Measurements from ENCODE around the gene ACTL10. TPM values are rescaled to one million over a fixed set of nuclear protein-coding genes. Genes with fewer than 3 reads are reported as not detected.
A peak's percentile ranks its signal among the peaks of the same experiment; 100 is the strongest.
"Not testable (repeated sequence)": the region's sequence is repeated elsewhere in the genome, so short reads cannot be mapped to it uniquely, and the experiment has no call there.

ACTL10 gene
- total RNA-seq, 1 donor from 2014 or later: 2.3 TPM

DNA sequence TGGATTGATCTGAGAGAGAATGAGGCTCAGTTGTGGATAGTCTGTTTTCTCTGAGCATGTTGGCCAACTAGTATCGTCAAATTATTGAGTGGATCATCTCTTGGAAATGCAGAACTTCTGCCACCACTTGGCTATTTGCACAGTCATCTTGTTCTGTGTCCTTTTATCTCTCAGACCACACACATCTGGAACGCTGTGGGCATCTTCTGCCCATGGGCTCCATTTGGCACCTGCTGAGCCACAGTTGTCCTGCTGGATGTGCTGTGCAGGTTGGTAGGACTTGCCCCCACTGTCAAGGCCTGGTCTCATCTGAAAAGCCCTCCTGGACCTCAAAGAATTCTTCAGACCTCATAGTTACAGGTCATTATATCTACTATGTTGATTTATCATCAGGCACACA lies 21.3 kb upstream of the ACTL10 start:
- Mint-ChIP-seq H3K27me3 (ENCODE audit: low read depth) (no peaks in the 10 kb centered on the region), H3K4me1 (ENCODE audit: low read depth) (peaks cover 22% of the 10 kb centered on the region), H3K4me3 (ENCODE audit: unreplicated experiment) (no peak overlapping the region), H3K9me3 (ENCODE audit: low read depth) (no peaks in the 10 kb centered on the region), H3K36me3 (ENCODE audit: low read depth) (peaks cover 40% of the 10 kb centered on the region), H3K27ac (ENCODE audit: unreplicated experiment) (no peak overlapping the region)
- TF ChIP-seq, protein P1, sequence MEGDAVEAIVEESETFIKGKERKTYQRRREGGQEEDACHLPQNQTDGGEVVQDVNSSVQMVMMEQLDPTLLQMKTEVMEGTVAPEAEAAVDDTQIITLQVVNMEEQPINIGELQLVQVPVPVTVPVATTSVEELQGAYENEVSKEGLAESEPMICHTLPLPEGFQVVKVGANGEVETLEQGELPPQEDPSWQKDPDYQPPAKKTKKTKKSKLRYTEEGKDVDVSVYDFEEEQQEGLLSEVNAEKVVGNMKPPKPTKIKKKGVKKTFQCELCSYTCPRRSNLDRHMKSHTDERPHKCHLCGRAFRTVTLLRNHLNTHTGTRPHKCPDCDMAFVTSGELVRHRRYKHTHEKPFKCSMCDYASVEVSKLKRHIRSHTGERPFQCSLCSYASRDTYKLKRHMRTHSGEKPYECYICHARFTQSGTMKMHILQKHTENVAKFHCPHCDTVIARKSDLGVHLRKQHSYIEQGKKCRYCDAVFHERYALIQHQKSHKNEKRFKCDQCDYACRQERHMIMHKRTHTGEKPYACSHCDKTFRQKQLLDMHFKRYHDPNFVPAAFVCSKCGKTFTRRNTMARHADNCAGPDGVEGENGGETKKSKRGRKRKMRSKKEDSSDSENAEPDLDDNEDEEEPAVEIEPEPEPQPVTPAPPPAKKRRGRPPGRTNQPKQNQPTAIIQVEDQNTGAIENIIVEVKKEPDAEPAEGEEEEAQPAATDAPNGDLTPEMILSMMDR (IDR thresholded peaks at IDR 0.05): no peak
- DNase-seq (ENCODE audit: low spot score): no peak

DNA sequence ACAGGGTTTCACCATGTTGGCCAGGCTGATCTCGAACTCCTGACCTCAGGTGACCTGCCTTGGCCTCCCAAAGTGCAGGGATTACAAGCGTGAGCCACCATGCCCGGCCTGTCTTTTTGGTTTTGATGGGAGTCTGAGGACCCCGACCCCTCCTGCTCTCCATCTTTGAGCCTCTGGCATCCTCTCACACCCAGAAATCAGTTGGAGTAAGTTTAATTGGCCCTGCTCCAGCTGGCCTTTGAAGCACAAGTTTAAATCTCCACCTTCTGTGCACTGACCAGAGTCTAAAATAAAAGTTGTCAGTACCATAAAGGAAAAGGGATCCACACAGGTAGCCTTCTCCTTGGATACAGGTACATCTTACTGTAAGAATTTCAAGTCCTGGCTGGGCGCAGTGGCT lies 20.6 kb upstream of the ACTL10 start:
- Mint-ChIP-seq H3K4me3 (ENCODE audit: unreplicated experiment) (no peak overlapping the region), H3K4me1 (ENCODE audit: low read depth) (peaks cover 22% of the 10 kb centered on the region), H3K27ac (ENCODE audit: unreplicated experiment) (no peak overlapping the region), H3K9me3 (ENCODE audit: low read depth) (no peaks in the 10 kb centered on the region), H3K36me3 (ENCODE audit: low read depth) (peaks cover 33% of the 10 kb centered on the region), H3K27me3 (ENCODE audit: low read depth) (no peaks in the 10 kb centered on the region)
- no peak for DNase-seq (ENCODE audit: low spot score)
- TF ChIP-seq, protein P1 (IDR thresholded peaks at IDR 0.05): no peak

DNA sequence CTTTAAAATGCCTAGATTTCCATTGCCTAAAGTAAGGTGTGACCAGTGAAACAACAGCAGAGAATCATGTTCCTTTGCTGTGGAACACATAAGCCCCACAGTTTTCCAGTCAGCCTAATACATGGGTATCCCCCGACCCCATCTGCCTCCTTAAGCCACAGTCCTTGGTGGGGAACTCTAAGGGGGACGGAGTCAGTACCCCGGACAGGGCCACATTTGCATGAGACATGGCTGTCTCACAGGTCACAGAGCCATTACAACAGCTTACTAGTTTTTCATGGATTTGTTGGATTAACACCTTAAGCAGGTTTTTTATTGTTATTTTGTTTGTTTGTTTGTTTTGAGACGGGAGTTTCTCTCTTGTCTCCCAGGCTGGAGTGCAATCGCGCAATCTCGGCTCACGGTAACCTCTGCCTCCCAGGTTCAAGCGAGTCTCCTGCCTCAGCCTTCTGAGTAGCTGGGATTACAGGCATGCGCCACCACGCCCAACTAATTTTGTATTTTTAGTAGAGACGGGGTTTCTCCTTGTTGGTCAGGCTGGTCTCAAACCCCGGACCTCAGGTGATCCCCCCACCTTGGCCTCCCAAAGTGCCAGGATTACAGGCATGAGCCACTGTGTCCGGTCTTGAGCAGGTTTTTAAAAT lies 19.7 kb upstream of the ACTL10 start:
- Mint-ChIP-seq H3K4me1 (ENCODE audit: low read depth) (peaks cover 22% of the 10 kb centered on the region), H3K27ac (ENCODE audit: unreplicated experiment) (peak overlapping the region; percentile 95), H3K36me3 (ENCODE audit: low read depth) (peaks cover 29% of the 10 kb centered on the region)
- DNase-seq (ENCODE audit: low spot score); H3K9me3 Mint-ChIP-seq (ENCODE audit: low read depth); H3K27me3 Mint-ChIP-seq (ENCODE audit: low read depth); H3K4me3 Mint-ChIP-seq (ENCODE audit: unreplicated experiment): not testable (repeated sequence)

DNA sequence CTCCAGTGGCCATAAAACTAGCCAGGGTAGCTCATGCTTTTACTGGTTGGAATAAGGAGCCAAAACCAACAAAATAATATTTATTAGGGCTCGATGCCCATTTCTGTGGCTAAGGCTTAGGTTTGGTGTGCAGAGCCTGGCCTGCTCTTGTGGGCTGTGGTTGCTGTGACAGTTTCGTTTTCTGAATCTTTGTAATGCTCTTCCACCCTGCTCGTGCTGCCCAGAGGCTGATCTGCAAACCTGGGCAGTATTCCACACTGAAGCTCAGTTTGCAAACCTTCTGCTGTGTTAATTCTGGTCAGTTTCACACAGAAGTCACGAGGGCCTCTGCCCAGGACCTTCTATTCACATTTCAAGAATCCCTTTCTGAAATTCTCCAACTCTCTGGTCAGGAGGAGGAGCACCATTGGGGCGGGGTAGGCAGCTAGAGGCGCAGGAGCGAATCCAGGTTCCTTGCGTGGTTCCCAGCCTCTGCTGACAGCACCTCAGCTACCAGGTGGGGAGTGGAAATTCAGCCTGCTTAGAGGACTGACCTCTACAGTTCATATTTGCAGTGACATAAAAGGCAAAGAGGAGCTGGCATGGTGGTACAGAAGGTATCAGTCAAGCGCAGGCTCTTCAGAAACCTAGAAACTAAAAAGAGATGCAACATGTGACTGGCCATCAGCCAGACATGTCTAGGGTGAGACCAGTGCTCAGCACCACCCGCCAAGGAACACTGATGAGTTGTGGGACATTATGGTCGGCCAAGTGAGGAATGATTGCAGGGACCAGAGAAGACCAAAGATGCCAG lies 18.9 kb upstream of the ACTL10 start:
- H3K36me3 Mint-ChIP-seq (ENCODE audit: low read depth): peaks cover 26% of the 10 kb centered on the region
- peak overlapping the region; percentile 40 for H3K4me3 Mint-ChIP-seq (ENCODE audit: unreplicated experiment)
- peak overlapping the region; percentile 95 for H3K27ac Mint-ChIP-seq (ENCODE audit: unreplicated experiment)
- peaks cover 22% of the 10 kb centered on the region for H3K4me1 Mint-ChIP-seq (ENCODE audit: low read depth)
- H3K27me3 Mint-ChIP-seq (ENCODE audit: low read depth): no peaks in the 10 kb centered on the region
- TF ChIP-seq, protein P1 (IDR thresholded peaks at IDR 0.05): peak; percentile 39
- H3K9me3 Mint-ChIP-seq (ENCODE audit: low read depth): no peaks in the 10 kb centered on the region
- no peak for DNase-seq (ENCODE audit: low spot score)

DNA sequence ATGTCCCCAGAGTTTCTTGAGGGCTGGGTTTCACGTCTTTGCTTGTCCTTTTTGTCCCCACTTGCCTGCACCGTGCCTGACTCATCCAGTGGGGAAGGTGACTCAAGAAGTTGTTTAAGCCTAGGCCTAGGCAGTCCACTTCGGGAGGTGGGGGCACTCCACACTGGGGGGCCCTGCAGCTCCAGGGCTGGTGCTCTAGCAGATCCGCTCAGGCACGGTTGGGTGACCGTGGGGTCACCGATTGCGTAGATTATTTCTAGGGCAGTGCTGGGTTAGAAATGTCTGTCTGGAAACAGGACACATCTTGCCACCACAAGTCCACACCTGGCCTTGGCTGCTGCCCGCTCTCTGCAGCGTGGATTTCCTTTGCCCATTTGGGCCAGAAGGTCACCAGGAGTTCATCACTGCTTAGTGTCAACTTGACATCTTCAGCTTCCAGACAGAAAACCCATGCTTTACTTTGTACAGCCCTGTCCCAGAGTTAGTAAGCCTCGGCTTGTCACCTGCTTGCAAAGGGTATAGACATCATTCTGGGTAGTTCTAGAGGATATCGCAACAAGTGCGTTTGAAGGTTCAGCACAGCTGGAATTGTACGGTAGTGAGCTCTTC lies 18.2 kb upstream of the ACTL10 start:
- DNase-seq (ENCODE audit: low spot score): no peak
- Mint-ChIP-seq H3K36me3 (ENCODE audit: low read depth) (peaks cover 22% of the 10 kb centered on the region), H3K4me3 (ENCODE audit: unreplicated experiment) (no peak overlapping the region), H3K27ac (ENCODE audit: unreplicated experiment) (peak overlapping the region; percentile 95), H3K27me3 (ENCODE audit: low read depth) (no peaks in the 10 kb centered on the region), H3K4me1 (ENCODE audit: low read depth) (peaks cover 24% of the 10 kb centered on the region), H3K9me3 (ENCODE audit: low read depth) (no peaks in the 10 kb centered on the region)
- TF ChIP-seq, protein P1 (IDR thresholded peaks at IDR 0.05): no peak
